A549 (cell line): Measurements from ENCODE around the gene CDC5L. TPM values are rescaled to one million over a fixed set of nuclear protein-coding genes. Genes with fewer than 3 reads are reported as not detected.

Source experiments
- ATAC-seq, 2 experiments: fragments of 200-7000 bp in 1 of 2; fragments of >200 bp in 1 of 2; cut with Nextera tagmentation in 1 of 2; cut with Tn5 transposase in 1 of 2; 3 replicates each; pipeline versions ENCODE4 v1.8.0 to v1.9.1; 2018 to 2020; ENCODE audit warnings: mild to moderate bottlenecking in 1 of 2, moderate library complexity in 1 of 2
- CTCF ChIA-PET: fragments of 300-600 bp; sonication (Branson Sonifier 250); formaldehyde crosslinking; extraction: SDS; loops from one replicate; lab custom pipeline; 2021; ENCODE audit warnings: antibody characterized with exemption, inconsistent platforms; lab: Yijun Ruan, JAX
- POLR2A ChIA-PET: fragments of 350-600 bp; formaldehyde crosslinking; extraction: SDS; loops from one replicate; lab custom pipeline; 2021; ENCODE audit warnings: antibody characterized with exemption, inconsistent platforms; lab: Yijun Ruan, JAX
- DNase-seq, 2 experiments: peaks; one replicate each; pipeline versions ENCODE4 v3.0.0 to v3.0.0-alpha.2; 2011 to 2016; ENCODE audit warnings: low read depth in 1 of 2, low spot score in 1 of 2
- FAIRE-seq: peaks from 2 replicates; lab custom pipeline; 2011; peaks lifted over from hg19 to GRCh38; lab: Jason Lieb, UNC
- H3K27ac ChIP-seq, 2 experiments: fragments of >200 bp; sonication (Bioruptor Twin); formaldehyde crosslinking; 3 replicates each; pipeline ENCODE4 v1.5.1; 2016 to 2017
- H3K4me1 ChIP-seq: fragments of >200 bp; sonication (Bioruptor Twin); formaldehyde crosslinking; 3 replicates; pipeline ENCODE4 v1.6.1; 2016
- H3K4me2 ChIP-seq: fragments of >200 bp; sonication (Bioruptor Twin); formaldehyde crosslinking; 3 replicates; pipeline ENCODE4 v1.6.1; 2016
- H3K4me3 ChIP-seq: fragments of >200 bp; sonication (Bioruptor Twin); formaldehyde crosslinking; 3 replicates; pipeline ENCODE4 v1.5.1; 2016
- H3K9me3 ChIP-seq: fragments of >200 bp; sonication (Bioruptor Twin); formaldehyde crosslinking; 3 replicates; pipeline ENCODE4 v1.6.1; 2016
- CBX8 ChIP-seq: fragments of 200-600 bp; sonication (generic); IDR thresholded peaks from 2 replicates; pipeline ENCODE4 v1.6.1; 2016
- CEBPB ChIP-seq, 2 experiments: fragments of >200 bp in 1 of 2; sonication (Bioruptor Twin) in 1 of 2; formaldehyde crosslinking in 1 of 2; IDR thresholded peaks; 2 replicates each; pipeline ENCODE4 v1.6.1; 2012 to 2016
- CHD4 ChIP-seq: fragments of 200-600 bp; sonication (generic); IDR thresholded peaks from 2 replicates; pipeline ENCODE4 v1.6.1; 2016; ENCODE audit warnings: antibody characterized with exemption, mild to moderate bottlenecking, borderline replicate concordance
- EHF ChIP-seq: fragments of 250-450 bp; sonication (Bioruptor Pico); IDR thresholded peaks from 2 replicates; pipeline ENCODE4 v1.5.0; 2020; ENCODE audit warnings: mild to moderate bottlenecking
- EHMT2 ChIP-seq: fragments of 200-600 bp; sonication (generic); IDR thresholded peaks from 2 replicates; pipeline ENCODE4 v1.6.1; 2016; ENCODE audit warnings: antibody characterized with exemption, low read depth, mild to moderate bottlenecking, moderate library complexity
- ELK1 ChIP-seq: fragments of 150-350 bp; IDR thresholded peaks from 2 replicates; pipeline ENCODE4 v1.6.1; 2014; ENCODE audit warnings: low read depth, mild to moderate bottlenecking, low read length
- EP300 ChIP-seq, 2 experiments: fragments of >200 bp; sonication (Bioruptor Twin); formaldehyde crosslinking; IDR thresholded peaks; 2 replicates in 1 of 2; 3 replicates in 1 of 2; pipeline ENCODE4 v1.6.1; 2016 to 2017
- FOSB ChIP-seq: fragments of 250-450 bp; sonication (Bioruptor Pico); IDR thresholded peaks from 2 replicates; pipeline ENCODE4 v1.5.0; 2020; ENCODE audit warnings: mild to moderate bottlenecking, moderate library complexity
- GATA3 ChIP-seq: IDR thresholded peaks from 2 replicates; pipeline ENCODE4 v1.6.1; 2012; ENCODE audit warnings: borderline replicate concordance
- HDAC2 ChIP-seq: fragments of 200-600 bp; sonication (generic); IDR thresholded peaks from 2 replicates; pipeline ENCODE4 v1.6.1; 2016
- HES2 ChIP-seq: fragments of >200 bp; sonication (Bioruptor Twin); formaldehyde crosslinking; IDR thresholded peaks from 2 replicates; pipeline ENCODE4 v1.6.1; 2016
- HOXB13 ChIP-seq: fragments of 250-450 bp; sonication (Bioruptor Pico); IDR thresholded peaks from 2 replicates; pipeline ENCODE4 v1.5.0; 2020; ENCODE audit warnings: low read depth, mild to moderate bottlenecking, moderate library complexity
- KDM5A ChIP-seq: fragments of 200-600 bp; sonication (generic); IDR thresholded peaks from 2 replicates; pipeline ENCODE4 v1.6.1; 2016; ENCODE audit warnings: antibody characterized with exemption, mild to moderate bottlenecking
- MAZ ChIP-seq: fragments of 150-350 bp; IDR thresholded peaks from 2 replicates; pipeline ENCODE4 v1.6.1; 2014; ENCODE audit warnings: antibody characterized with exemption, low read depth, low read length, borderline replicate concordance
- MYC ChIP-seq: IDR thresholded peaks from 2 replicates; pipeline ENCODE4 v1.6.1; 2012; ENCODE audit warnings: mild to moderate bottlenecking, inconsistent platforms, low read length, improper control_type of control experiment, borderline replicate concordance
- NPAS2 ChIP-seq: fragments of 250-450 bp; sonication (Bioruptor Pico); IDR thresholded peaks from 2 replicates; pipeline ENCODE4 v1.8.0; 2022; ENCODE audit warnings: mild to moderate bottlenecking, moderate library complexity, borderline replicate concordance
- SMC3 ChIP-seq: fragments of >200 bp; sonication (Bioruptor Twin); formaldehyde crosslinking; IDR thresholded peaks from 3 replicates; pipeline ENCODE4 v1.6.1; 2018; ENCODE audit warnings: inconsistent platforms
- WGBS: methylation state at CpG from one replicate; pipeline ENCODE4 v1.1.6; 2017; ENCODE audit errors: missing lambda C conversion rate; 5-methylcytosine and 5-hydroxymethylcytosine counted together
- polyA plus RNA-seq, 4 experiments: library from polyadenylated mRNA; depleted of rRNA in 3 of 4; stranded (reverse); fragments of >200 nt; fragmentation: RNase III in 1 of 4; extraction: RNeasy Plus Mini Kit Qiagen cat#74134 plus additional on column Dnase treatment in 1 of 4; gene quantifications; 2 replicates in 3 of 4; 3 replicates in 1 of 4; pipeline ENCODE4 v1.2.3, GENCODE V29; 2011 to 2017
- TF ChIP-seq, protein P1 (sequence below): fragments of 450-650 bp; IDR thresholded peaks from 2 replicates; pipeline ENCODE4 v1.6.1; 2014; ENCODE audit warnings: antibody characterized with exemption

Gene CDC5L
- polyA plus RNA-seq, 2 of the 4 experiments (the other 2 are of a cell fraction) = 12.8 to 20.5 TPM

GRCh38 chr6:44496665-44497369 lies 109.3 kb downstream of the CDC5L start:
- no peaks in the 10 kb centered on the region for H3K9me3 ChIP-seq
- no peak for ATAC-seq
- WGBS = 62% methylated on average over 5 of the region's 9 CpGs
- CTCF ChIA-PET = interaction anchor here (3.5 kb wide), 1 partner anchor 21 kb away, joined by 15 read pairs; no protein-coding TSS in a partner anchor
- no peak overlapping the region for H3K27ac ChIP-seq
- no peak overlapping the region for H3K4me3 ChIP-seq
- TF ChIP-seq EHF (CRISPR knock-in tag) (no peak), HDAC2 (no peak), HOXB13 (CRISPR knock-in tag) (no peak), SMC3 (no peak)
- TF ChIP-seq, protein P1, sequence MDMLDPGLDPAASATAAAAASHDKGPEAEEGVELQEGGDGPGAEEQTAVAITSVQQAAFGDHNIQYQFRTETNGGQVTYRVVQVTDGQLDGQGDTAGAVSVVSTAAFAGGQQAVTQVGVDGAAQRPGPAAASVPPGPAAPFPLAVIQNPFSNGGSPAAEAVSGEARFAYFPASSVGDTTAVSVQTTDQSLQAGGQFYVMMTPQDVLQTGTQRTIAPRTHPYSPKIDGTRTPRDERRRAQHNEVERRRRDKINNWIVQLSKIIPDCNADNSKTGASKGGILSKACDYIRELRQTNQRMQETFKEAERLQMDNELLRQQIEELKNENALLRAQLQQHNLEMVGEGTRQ = no peak
- TF ChIP-seq, all 56 proteins: peak for 0
- no peak for FAIRE-seq
- POLR2A ChIA-PET = no interaction called here
- Histone ChIP-seq H3K4me1 (peaks cover 19% of the 10 kb centered on the region), H3K4me2 (no peak overlapping the region)
- no peak for DNase-seq

DNA sequence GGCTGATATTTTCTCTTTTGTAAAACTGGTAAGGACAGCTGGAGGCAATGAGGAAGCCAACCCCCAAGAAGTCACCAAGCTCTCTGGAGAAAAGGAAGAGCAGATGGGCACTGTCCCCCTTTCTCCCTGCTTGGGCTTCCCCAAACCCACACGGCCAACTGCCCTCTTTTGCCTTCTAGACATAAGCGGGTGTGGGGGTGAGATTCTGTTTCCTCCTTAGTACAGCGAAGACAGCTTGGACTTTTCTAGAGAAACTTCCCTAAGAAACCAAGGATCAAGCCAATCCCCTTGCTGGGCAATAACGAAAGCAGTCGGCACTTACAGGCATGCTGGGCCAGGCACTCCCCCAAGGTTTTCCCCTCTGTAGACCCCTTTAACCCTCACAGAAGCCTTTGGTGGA lies 110.3 kb downstream of the CDC5L start:
- Histone ChIP-seq H3K4me1 (peaks cover 19% of the 10 kb centered on the region), H3K27ac (no peak overlapping the region), H3K9me3 (no peaks in the 10 kb centered on the region), H3K4me3 (no peak overlapping the region), H3K4me2 (no peak overlapping the region)
- no peak for ATAC-seq
- CTCF ChIA-PET = interaction anchor here (1.0 to 3.5 kb wide), 3 partner anchors 22 to 1425 kb away, joined by 3 to 15 read pairs (median 4); no protein-coding TSS in a partner anchor
- no peak for DNase-seq
- POLR2A ChIA-PET = no interaction called here
- TF ChIP-seq FOSB (no peak), CHD4 (no peak), GATA3 (no peak), ELK1 (no peak), CEBPB (IDR thresholded peaks at IDR 0.05) (no peak), KDM5A (no peak), MAZ (no peak), NPAS2 (no peak), CBX8 (no peak), HES2 (no peak), MYC (no peak)
- TF ChIP-seq, protein P1 = no peak
- FAIRE-seq = no peak
- 79% methylated on average over 5 of the region's 5 CpGs for WGBS

GRCh38 chr6:44498436-44498835 lies 110.9 kb downstream of the CDC5L start:
- no peak overlapping the region for H3K27ac ChIP-seq
- peaks cover 15% of the 10 kb centered on the region for H3K4me1 ChIP-seq
- ATAC-seq (no peak), DNase-seq (no peak), FAIRE-seq (no peak)
- 45% methylated on average over 5 of the region's 5 CpGs for WGBS
- TF ChIP-seq EHMT2 = no peak
- TF ChIP-seq EHF (CRISPR knock-in tag) = no peak
- TF ChIP-seq, protein P1 = no peak
- TF ChIP-seq EP300 (IDR thresholded peaks at IDR 0.05) = no peak
- H3K4me2 ChIP-seq = no peak overlapping the region
- POLR2A ChIA-PET = no interaction called here
- no peaks in the 10 kb centered on the region for H3K9me3 ChIP-seq
- CTCF ChIA-PET = interaction anchor here (0.7 to 3.5 kb wide), 5 partner anchors 9 to 1424 kb away, joined by 3 to 15 read pairs (median 4); no protein-coding TSS in a partner anchor
- no peak overlapping the region for H3K4me3 ChIP-seq
